ENCODE data around the gene LTB4R2. TPM values are rescaled to one million over a fixed set of nuclear protein-coding genes. Genes with fewer than 3 reads are reported as not detected.

Gene LTB4R2
- total and polyA plus RNA-seq, 2 experiments from 2014 or later: 0.40 to 12.6 TPM

DNA sequence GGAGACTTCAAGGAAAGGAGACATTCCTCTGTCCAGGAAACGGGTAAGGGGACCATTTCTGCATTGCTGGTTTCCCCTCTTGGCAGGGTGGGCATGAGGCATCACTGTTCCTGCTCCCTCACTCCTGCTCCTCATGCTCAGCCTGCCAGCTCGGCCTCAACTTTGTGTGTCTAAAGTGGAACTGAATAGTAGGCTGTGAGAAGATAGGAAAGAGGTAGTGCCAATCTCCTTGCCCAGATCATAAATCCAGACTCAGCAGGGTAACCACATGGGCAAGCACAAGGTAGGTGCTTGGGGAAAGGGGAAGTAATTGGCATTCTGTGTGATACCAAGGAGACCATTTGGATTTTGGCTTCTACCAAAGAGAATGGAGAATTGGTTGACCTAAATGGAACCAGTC is 4.0 kb downstream of the LTB4R2 start (continued):
- TF ChIP-seq ETS1 (IDR thresholded peaks at IDR 0.05): no peak
- TF ChIP-seq POLR2AphosphoS5 (IDR thresholded peaks at IDR 0.05; ENCODE audit: low read depth): no peak
- TF ChIP-seq ZNF462 (CRISPR knock-in tag; IDR thresholded peaks at IDR 0.05): no peak
- TF ChIP-seq NANOG (IDR thresholded peaks at IDR 0.05; ENCODE audit: borderline replicate concordance): no peak
- no peak for TF ChIP-seq EZH2 (IDR thresholded peaks at IDR 0.05; ENCODE audit: low read depth, unreplicated experiment)
- no peak for TF ChIP-seq EZH2phosphoT487 (IDR thresholded peaks at IDR 0.05; ENCODE audit: unreplicated experiment)

- H3K36me3 Mint-ChIP-seq (ENCODE audit: low read depth): peaks cover 2% of the 10 kb centered on the region; the same call in 2 of the 3 replicates
- no peaks in the 10 kb centered on the region for H3K9me2 ChIP-seq (ENCODE audit: insufficient read depth)
- no peak for DNase-seq (ENCODE audit: low spot score)
- peaks cover 51% of the 10 kb centered on the region for H3K27me3 ChIP-seq (ENCODE audit: insufficient read depth)
- no peak for ATAC-seq
- no peaks in the 10 kb centered on the region for H3K79me2 ChIP-seq (replicated peaks; ENCODE audit: insufficient read depth)
- H3K4me3 ChIP-seq: no peak overlapping the region
- H3K27ac Mint-ChIP-seq: no peak overlapping the region
- no peaks in the 10 kb centered on the region for H3K9me3 Mint-ChIP-seq
- H3K4me3 Mint-ChIP-seq: no peak overlapping the region; the same call in 2 of the 3 replicates
- H3K27ac ChIP-seq (ENCODE audit: low read depth): no peak overlapping the region
- H3K36me3 ChIP-seq (ENCODE audit: insufficient read depth): no peaks in the 10 kb centered on the region
- no peaks in the 10 kb centered on the region for H3F3A ChIP-seq (replicated peaks; ENCODE audit: low read depth)
- H3K4me1 ChIP-seq (ENCODE audit: insufficient read depth): peaks cover 4% of the 10 kb centered on the region; the same call in 1 of the 2 replicates
- H3K4me2 ChIP-seq: no peak overlapping the region
- no peaks in the 10 kb centered on the region for H4K20me1 ChIP-seq (replicated peaks; ENCODE audit: insufficient read depth)
- H2AFZ ChIP-seq: no peak overlapping the region
- H3K27me3 Mint-ChIP-seq (ENCODE audit: insufficient read depth, low read depth, poor library complexity): peaks cover 51% of the 10 kb centered on the region
- H3K4me1 Mint-ChIP-seq: peaks cover 7% of the 10 kb centered on the region; the same call in 2 of the 3 replicates
- TF ChIP-seq ZNF462 (CRISPR knock-in tag; IDR thresholded peaks at IDR 0.05) (no peak), EZH2 (IDR thresholded peaks at IDR 0.05; ENCODE audit: low read depth, unreplicated experiment) (no peak), STAT1 (IDR thresholded peaks at IDR 0.05; ENCODE audit: unreplicated experiment) (no peak)
Measured at GRCh38 chr14:24314377-24315193, 4.6 kb downstream of the LTB4R2 start.

Data from GM23338 (cell line).